GM18526 (cell line): ENCODE measurements around the gene AP1G2.

ENCODE experiments used
- POLR2A ChIP-seq: IDR thresholded peaks from 3 replicates; pipeline ENCODE4 v1.6.1; 2011; ENCODE audit not compliant: insufficient read length; ENCODE audit errors: extremely low read depth

The AP1G2 gene

DNA sequence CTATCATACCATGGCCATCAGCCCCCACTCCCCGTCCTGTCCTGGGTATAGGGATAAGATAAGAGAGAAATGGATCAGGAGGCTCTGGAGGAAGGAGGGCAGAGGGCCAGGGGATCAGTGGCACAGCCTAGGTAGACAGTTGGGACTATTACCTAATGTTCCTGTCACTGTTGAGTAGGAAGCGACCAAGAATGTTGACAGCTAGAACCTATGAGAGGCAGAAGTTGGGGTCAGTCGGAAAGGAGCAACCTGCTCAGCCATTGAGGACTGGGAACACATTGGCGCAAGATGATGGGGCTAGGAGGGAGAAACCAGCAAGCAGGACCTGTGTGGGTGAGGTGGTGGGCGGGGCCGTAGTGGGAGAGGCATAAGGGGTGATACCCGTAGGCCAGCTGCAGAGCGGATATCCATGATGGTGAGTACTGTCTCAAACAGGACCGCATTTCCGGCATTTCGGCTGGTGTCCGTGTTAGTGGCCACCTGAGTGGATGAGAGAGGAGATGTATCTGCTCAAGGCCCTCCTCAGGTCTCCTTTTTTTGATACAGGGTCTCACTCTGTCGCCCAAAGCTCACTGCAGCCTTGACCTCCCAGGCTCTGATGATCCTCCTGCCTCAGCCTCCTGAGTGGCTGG is 3.3 kb downstream of the AP1G2 start:
- no peak for TF ChIP-seq POLR2A

DNA sequence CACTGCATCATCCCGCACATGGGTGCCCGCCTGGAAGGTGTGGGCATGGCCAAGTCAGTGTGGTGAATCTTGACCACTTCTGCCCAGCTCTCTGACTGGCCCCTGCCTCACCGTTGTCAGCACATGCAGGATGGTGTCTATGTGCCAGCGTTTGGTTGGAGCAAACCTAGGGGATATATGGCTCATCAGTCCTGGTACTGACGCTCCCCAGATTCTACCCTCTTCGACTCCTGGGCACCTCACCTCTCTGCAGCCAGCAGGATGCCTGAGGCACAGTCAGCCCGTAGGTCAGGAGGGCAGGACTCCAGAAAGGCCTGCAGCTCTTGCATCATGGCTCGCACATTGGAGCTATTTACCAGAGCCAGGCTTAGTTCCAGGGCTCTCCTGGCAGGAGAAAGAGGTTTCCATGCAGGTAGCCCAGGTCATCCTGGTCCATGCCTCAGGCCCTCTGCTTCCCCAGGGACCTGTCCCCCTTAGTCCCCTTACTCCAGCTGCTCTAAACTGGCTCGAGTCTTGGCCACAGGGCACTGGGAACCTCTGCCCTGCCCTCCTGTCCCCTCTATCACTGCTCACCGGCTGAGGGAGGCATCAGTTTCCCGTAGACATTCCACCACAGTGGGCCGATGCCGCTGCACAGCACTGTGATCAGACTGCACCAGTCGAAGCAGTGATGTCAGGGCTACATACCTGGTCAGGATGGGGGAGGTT is 4.0 kb downstream of the AP1G2 start:
- TF ChIP-seq POLR2A: no peak

DNA sequence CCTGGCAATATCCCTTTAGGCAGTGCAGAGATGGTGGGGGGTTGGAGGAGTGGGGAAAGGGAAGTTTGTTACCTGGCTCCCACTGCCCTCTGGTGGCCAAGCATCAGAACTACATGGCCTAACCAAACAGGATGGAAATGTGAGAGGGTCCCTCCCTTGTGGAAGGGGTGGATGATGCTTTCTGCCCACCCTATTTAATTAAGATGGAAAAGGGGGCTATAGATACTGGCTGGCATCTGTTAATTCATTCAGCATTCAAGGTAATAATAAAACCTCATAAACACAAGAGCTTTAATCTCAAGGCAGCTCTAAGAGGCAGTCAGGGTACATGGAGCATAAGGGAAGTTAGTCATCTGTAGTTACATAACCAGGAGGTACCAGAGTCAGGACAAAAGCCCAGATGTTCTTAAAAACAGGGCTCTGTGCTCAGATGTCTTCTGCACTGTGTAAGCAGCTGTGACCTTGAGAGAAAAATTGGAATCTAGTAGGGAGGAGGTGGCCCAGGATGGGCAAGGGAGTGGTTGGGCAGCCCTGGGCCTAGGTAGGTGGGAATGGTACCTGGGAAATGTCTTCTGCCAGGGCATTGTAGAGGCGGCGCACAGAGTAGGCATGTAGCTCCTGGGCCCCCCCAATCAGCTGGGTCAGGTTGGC is 4.6 kb downstream of the AP1G2 start:
- TF ChIP-seq POLR2A: no peak

DNA sequence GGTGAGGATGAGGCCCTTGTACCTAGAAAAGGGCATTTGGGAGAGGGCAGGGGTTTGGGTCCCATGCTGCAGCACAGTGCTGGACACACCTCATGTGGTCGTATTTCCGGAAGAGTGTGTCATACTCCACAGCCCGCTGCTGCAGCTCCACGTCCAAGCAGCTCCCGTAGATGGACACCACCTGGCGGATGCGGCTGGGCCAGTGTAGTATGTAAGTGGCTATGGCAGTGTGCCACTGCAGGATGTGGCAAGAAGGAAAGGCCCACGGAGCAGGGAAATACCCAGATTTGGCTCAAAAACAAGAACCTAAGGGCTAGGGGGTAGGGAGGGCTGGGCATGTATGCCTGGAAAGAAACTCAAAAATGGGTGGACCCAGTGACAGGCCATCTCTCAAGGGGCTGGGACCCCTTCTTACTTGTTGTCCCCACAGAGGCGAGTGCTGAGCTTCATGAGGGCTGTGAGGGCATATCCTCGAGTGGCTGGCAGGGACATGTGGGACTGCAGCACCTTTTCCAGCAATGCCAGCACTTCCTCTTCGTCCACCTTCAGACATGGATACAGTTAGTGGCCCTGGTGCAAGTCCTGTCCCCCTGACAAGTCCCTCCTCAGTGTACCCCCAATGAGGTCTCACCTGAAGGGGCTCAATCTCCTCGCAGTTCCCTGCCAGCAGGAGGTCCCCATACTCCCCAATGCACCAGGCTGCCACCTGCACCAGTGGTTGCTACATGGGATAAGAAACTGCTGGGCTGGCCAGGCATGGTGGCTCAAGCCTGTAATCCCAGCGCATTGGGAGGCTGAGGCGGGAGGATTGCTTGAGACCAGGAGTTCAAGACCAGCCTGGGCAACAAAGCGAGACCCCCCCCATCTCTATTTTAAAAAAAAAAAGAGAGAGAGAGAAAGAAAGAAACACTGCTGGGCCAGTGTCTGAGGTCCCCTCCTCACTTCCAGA is 5.4 kb downstream of the AP1G2 start:
- TF ChIP-seq POLR2A: no peak

DNA sequence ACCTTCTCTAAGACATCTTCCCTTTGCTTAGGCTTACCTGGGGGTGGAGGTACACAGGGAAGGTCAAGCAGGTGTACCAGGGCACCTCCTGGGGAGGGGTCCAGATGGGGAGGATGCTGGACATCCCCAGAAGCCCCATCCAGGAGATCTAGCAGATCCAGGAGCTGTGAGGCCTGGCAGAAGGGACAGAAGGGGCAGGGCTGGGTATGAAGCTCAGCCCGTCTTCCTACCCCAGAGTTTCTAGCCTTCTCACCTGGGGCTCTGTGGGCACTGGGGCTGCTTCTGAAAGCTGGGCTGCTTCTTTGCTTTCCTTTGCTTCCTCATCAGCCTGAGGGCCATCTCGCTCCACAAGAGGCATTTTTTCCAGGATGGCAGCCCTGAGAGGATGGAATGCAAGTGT is 6.3 kb downstream of the AP1G2 start:
- TF ChIP-seq POLR2A: no peak

DNA sequence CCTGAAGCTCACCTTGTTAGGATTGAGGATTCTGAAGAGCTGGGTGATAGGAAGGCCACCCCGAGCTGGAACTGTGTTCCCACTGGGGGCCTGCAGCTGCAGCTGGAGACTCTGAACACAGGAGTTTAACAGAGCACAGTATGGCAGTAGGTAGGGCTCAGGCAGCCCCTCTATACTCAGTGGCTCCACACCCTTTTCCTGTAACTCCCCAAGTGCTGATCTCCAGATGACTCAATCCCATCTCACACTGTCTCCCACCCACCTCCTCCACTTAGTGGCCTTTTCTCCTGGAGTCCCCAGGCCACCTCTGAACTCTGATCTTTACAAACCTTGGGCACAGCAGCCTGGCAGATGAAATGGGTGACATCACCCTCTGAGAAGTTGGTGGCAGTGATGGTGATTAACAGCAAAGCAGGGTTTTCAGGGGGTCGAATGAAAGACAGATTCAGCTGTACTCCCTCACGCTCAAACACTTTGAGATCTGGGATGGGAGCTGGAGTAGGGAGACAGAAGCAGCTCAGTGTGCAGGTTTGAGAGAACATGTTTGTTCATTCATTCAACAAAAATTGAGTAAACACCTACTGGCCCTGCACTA is 7.6 kb downstream of the AP1G2 start:
- TF ChIP-seq POLR2A: no peak

DNA sequence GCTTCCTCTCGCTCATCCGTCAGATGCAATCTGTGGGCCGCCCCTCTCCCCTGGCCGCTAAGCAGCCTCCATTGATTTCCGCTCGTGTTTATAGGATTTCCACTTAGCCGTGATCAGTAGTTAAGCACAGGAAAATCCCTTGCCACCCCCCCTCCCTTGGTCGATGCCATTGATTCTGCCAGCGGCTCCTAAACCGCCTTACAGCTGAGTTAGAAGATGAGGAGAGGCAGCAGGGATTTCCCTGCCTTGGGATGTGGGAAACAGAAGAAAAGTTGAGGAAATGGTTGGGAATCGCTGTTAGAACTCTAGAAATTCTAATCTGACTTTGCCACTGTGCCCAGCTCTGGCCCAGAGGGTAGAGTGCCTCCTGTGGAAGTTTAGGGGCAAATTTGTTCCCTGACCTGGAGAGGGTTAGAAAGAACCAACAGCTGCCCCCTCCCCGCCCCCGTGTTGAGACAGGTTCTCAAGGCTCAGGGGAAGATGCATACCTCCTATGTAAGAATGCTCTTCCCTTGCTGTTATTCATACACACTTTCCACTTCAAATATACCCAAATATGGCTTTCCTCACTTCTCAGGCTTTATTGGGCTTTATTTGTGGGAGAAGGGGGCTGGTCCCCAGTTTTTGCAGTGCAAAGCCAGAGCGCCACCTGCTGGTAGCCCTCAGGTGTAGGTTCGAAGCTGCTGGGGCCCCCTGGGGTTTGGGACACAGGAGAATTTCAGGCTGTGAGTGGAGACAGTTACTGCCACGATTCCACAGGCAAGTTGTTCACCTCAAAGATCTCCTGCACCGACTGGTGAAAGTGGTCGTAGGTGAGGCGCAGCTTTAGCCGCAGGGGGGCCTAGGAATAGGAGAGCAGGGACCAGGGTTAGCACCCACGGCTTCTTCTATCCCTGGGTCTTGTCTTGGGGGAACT is 8.3 kb downstream of the AP1G2 start:
- no peak for TF ChIP-seq POLR2A

DNA sequence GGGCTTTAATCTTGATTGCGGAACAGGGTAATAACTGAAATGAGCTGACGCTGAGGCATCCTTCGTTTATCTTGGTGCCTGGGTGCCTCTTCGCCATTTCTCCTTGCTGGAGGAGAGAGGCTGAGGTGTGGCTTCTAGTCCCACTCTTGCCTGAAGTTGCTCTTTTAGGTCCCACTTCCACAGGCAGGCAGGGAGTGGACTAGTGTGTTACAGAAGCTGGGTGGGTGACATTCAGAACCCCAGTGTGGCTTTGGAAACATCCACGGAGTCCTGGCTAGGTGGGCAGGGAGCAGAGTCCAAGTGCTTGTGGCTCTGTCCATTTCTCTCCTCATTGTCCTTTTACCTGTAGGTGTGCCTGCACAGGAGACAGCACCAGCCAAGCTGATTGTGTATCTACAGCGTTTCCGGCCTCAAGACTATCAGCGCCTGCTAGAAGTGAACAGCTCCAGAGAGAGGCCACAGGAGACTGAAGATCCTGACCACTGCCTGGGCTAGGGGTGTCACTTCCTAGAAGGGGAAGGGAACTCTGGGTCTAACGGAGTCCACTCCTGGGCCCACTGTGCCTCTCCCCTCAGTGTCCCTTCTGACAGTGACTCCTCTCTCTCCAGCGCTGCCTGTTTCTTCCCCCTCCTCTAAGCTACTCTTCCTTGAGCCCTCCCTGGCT is 9.1 kb downstream of the AP1G2 start:
- TF ChIP-seq POLR2A: no peak

DNA sequence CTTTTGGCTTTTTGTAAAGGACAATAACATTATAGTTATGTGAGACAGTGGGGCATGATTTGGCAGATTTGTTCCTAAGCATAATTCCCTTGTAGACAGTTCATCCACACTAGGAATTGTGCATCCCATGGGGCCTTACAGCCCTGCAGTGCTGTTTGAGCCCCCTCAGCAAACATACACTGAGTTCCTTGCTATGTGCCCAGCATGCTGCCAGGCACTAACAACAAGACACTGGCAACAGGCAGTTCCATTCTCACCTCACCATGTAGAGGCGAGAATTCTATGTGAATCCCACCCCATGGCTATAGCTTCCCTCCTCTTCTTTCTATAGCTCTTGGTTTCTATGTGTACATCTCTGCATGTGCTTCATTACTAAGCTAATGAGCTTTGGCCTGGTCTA is 9.6 kb downstream of the AP1G2 start:
- no peak for TF ChIP-seq POLR2A

DNA sequence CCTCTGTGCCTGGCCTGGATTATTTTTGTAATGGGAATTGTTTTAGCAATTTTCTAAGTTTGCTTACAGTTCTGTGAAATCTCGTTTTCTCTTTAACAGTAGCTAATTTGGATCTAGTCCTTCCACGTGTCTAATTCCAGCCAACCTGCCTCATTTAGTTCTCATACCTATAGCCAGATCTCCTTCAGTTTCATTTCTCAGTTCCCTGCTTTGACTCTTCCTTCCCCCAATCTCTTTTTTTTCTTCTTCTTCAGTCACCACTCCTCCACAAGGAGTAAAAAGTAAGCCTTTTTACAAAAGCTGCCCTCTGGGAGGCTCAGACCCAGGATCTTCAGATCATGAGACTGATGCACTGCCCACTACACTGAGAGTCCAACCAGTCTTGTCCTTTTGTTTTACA is 10.1 kb downstream of the AP1G2 start:
- no peak for TF ChIP-seq POLR2A

DNA sequence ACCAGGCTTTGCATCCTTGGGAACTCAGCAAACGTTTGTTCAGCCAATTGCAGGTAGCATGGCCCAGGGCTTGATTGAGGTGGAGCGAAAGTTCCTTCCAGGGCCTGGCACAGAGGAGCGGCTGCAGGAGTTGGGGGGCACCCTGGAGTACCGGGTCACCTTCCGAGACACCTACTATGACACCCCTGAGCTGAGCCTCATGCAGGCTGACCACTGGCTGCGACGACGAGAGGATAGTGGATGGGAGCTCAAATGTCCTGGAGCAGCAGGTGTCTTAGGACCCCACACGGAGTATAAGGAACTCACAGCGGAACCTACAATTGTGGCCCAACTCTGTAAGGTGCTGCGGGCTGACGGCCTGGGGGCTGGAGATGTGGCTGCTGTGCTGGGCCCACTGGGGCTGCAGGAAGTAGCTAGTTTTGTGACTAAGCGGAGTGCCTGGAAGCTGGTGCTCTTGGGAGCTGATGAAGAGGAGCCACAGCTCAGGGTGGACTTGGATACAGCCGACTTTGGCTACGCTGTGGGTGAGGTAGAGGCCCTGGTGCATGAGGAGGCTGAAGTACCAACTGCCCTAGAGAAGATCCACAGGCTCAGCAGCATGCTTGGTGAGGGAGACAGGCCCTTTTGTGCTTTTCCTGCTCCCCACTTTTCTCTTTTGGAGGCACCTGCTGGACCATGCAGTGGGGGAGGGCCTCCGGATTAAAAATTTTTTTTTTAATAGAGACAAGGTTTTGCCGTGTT is 10.7 kb downstream of the AP1G2 start:
- TF ChIP-seq POLR2A: no peak

DNA sequence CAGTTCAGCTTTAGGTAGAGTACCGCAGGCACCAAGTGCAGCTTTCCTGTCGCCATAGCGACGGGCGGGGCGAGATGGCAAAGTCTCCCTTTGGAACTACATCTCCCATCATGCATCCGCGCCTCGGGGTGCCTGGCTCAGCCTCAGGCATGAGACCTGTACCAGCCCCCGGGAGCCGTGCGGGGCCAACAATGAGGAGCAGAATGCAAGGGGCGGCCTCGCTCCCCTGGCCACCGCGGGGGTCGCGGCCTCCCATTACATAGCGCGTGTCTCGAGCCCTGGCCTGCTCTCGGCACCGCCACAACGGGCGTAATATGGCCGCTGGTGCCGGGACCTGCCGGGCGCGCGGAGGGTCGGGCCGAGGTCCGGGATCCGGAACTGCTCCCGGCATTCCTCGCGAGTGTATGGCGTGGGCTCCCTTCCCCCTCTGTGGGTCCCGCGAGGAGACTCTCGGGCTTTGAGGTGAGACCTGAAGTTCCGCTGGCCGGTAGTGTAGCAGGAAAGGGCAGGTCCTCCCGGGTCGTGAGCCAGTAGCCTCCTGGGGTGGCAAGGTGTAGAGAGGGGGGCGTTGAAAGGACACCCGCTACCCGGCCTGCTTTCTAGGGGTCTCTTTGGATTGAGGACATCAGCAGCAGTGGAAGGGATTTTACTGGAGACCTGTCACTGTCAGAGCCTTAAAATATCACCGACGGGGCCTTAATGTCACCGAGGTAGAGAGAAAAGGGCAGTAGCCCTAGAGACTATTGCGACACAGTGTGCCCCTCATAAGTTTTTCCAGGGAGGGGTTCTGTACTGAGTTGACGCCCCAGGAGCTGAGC is 11.5 kb downstream of the AP1G2 start, which contains the start of gene THTPA:
TSS of gene THTPA (plus strand) at position 390 of the 818 bp plus-strand sequence. CDS start 487 bp downstream, outside the sequence.
- TF ChIP-seq POLR2A: peak; percentile 76

DNA sequence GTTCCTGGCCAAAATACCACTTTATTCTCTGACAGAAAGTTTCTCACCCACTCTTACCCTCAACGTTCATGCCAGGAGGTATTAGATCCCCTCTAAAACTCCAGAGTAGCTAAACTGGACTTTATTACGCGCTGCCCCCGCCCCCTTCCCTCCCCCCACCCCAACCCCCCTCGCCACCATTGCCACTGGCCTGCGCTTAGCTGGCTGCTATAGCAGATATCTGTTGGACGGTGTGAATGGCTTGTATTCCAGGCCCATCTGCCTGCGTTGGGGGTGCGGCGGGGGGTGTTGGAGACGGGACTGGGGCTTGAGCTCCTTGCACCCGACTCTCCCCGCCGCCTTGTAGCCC is 12.1 kb downstream of the AP1G2 start:
- TF ChIP-seq POLR2A: no peak
